Measurements from ENCODE around the gene NOX4. TPM values are rescaled to one million over a fixed set of nuclear protein-coding genes. Genes with fewer than 3 reads are reported as not detected.
"Not testable (repeated sequence)": the region's sequence is repeated elsewhere in the genome, so short reads cannot be mapped to it uniquely, and the experiment has no call there.

NOX4 gene
- total RNA-seq, 1 donor from 2014 or later, result 11.5 TPM

DNA sequence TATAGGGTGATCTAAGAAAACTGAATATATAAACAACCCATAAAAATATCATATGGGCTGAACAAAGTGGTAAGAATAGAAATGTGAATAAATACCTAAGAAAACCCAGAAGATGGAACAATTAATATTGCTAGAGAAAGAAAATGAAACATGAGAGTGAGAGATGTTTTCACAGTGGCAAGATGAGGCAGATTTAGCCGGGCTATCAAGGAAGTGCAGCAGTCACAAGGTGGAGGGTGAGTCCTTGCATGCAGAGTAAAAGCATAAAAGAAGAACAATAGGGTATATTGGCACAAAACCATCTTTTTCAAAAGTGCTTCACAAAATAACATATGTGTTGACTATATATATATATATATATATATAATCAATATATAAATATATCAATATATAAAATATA lies 49.6 kb downstream of the NOX4 start:
- Mint-ChIP-seq H3K36me3 (ENCODE audit: low read depth, unreplicated experiment) (no peaks in the 10 kb centered on the region), H3K27ac (ENCODE audit: unreplicated experiment) (no peak overlapping the region), H3K4me3 (ENCODE audit: unreplicated experiment) (no peak overlapping the region), H3K27me3 (ENCODE audit: unreplicated experiment) (peaks cover 2% of the 10 kb centered on the region), H3K9me3 (ENCODE audit: unreplicated experiment) (no peaks in the 10 kb centered on the region), H3K4me1 (ENCODE audit: unreplicated experiment) (peaks cover 24% of the 10 kb centered on the region)
- TF ChIP-seq CTCF (IDR thresholded peaks at IDR 0.05; ENCODE audit: unreplicated experiment), result no peak
- DNase-seq (ENCODE audit: low spot score), result no peak

DNA sequence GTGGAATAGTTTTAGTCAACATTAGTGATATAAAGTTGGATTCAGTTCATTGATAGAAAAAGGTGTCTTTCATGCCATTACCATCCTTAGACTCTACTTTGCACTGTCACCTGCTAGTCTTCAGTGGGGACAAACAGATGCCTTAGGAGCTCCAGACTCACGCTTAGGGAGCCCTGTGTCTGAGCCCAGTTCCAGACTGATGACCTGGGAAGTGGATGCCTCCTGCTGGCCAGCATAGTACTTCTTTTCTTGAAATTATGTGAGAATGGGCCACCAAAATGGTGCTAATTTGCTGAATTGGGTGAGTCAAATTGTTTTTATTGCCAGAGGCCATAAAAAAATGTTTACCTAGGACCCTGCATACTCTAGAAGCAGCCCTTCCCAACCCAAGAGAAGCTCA lies 53.9 kb downstream of the NOX4 start:
- H3K27ac Mint-ChIP-seq (ENCODE audit: unreplicated experiment), result no peak overlapping the region
- H3K4me3 Mint-ChIP-seq (ENCODE audit: unreplicated experiment), result no peak overlapping the region
- no peak for DNase-seq (ENCODE audit: low spot score)
- no peaks in the 10 kb centered on the region for H3K36me3 Mint-ChIP-seq (ENCODE audit: low read depth, unreplicated experiment)
- H3K27me3 Mint-ChIP-seq (ENCODE audit: unreplicated experiment), result no peaks in the 10 kb centered on the region
- H3K4me1 Mint-ChIP-seq (ENCODE audit: unreplicated experiment), result peaks cover 10% of the 10 kb centered on the region
- TF ChIP-seq CTCF (IDR thresholded peaks at IDR 0.05; ENCODE audit: unreplicated experiment), result no peak
- H3K9me3 Mint-ChIP-seq (ENCODE audit: unreplicated experiment), result no peaks in the 10 kb centered on the region

- Mint-ChIP-seq H3K27ac (ENCODE audit: unreplicated experiment) (no peak overlapping the region), H3K36me3 (ENCODE audit: low read depth, unreplicated experiment) (no peaks in the 10 kb centered on the region), H3K27me3 (ENCODE audit: unreplicated experiment) (no peaks in the 10 kb centered on the region), H3K9me3 (ENCODE audit: unreplicated experiment) (no peaks in the 10 kb centered on the region), H3K4me3 (ENCODE audit: unreplicated experiment) (no peak overlapping the region), H3K4me1 (ENCODE audit: unreplicated experiment) (peaks cover 6% of the 10 kb centered on the region)
- no peak for TF ChIP-seq CTCF (IDR thresholded peaks at IDR 0.05; ENCODE audit: unreplicated experiment)
- no peak for DNase-seq (ENCODE audit: low spot score)
Measured at GRCh38 chr11:89436071-89436470, 55.1 kb downstream of the NOX4 start.

DNA sequence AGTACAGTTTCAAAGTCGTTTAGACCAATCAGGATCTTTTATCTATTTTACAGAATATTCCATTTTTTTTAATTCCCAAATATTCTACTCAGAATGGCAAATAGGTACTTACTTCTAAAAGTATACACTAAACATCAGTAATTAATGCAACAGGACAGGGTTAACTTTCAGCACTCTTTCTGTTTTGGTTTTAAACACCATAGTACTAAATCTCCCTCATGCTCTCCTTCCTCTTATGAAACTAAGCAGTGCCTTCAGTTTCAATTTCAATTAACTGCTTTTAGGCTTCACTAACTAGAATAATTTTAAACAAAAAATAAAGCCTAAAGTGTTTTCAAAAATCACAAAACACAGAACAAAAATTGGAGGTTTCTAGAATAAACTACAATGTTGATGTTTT lies 57.9 kb downstream of the NOX4 start:
- Mint-ChIP-seq H3K9me3 (ENCODE audit: unreplicated experiment) (no peaks in the 10 kb centered on the region), H3K4me3 (ENCODE audit: unreplicated experiment) (no peak overlapping the region), H3K36me3 (ENCODE audit: low read depth, unreplicated experiment) (no peaks in the 10 kb centered on the region), H3K27ac (ENCODE audit: unreplicated experiment) (no peak overlapping the region), H3K4me1 (ENCODE audit: unreplicated experiment) (peaks cover 6% of the 10 kb centered on the region), H3K27me3 (ENCODE audit: unreplicated experiment) (peaks cover 3% of the 10 kb centered on the region)
- DNase-seq (ENCODE audit: low spot score), result no peak
- no peak for TF ChIP-seq CTCF (IDR thresholded peaks at IDR 0.05; ENCODE audit: unreplicated experiment)

DNA sequence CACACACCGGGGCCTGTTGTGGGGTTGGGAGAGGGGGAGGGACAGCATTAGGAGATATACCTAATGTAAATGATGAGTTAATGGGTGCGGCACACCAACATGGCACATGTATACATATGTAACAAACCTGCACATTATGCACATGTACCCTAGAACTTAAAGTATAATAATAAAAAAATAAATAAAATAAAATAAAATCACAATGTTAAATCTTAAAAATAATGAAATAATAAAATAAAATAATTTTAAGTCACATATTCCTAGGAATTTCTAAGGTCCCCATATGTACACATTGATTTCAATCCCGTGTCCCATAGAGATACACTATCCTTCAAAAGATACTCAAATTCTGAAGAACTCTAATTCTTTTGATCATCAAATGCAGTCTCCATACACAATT lies 59.0 kb downstream of the NOX4 start:
- H3K27ac Mint-ChIP-seq (ENCODE audit: unreplicated experiment); H3K4me3 Mint-ChIP-seq (ENCODE audit: unreplicated experiment); DNase-seq (ENCODE audit: low spot score); H3K4me1 Mint-ChIP-seq (ENCODE audit: unreplicated experiment); H3K27me3 Mint-ChIP-seq (ENCODE audit: unreplicated experiment); H3K36me3 Mint-ChIP-seq (ENCODE audit: low read depth, unreplicated experiment); H3K9me3 Mint-ChIP-seq (ENCODE audit: unreplicated experiment): not testable (repeated sequence)

- not testable (repeated sequence) for DNase-seq (ENCODE audit: low spot score); H3K9me3 Mint-ChIP-seq (ENCODE audit: unreplicated experiment); H3K4me1 Mint-ChIP-seq (ENCODE audit: unreplicated experiment); H3K4me3 Mint-ChIP-seq (ENCODE audit: unreplicated experiment); H3K27me3 Mint-ChIP-seq (ENCODE audit: unreplicated experiment); H3K27ac Mint-ChIP-seq (ENCODE audit: unreplicated experiment)
- H3K36me3 Mint-ChIP-seq (ENCODE audit: low read depth, unreplicated experiment), result peaks cover 18% of the 10 kb centered on the region
Measured at GRCh38 chr11:89426501-89426900, 64.7 kb downstream of the NOX4 start.

Measured in endothelial cell (in vitro differentiated cells).